GM12878 (cell line): Measurements from ENCODE around the gene IL17F. TPM values are rescaled to one million over a fixed set of nuclear protein-coding genes. Genes with fewer than 3 reads are reported as not detected.

Source experiments
- ATAC-seq: fragments of 200-7000 bp; cut with Tn5 transposase; 3 replicates; pipeline ENCODE4 v1.9.1; 2020; ENCODE audit warnings: mild to moderate bottlenecking, moderate library complexity
- BruUV-seq: library from RNA; stranded (reverse); fragments of 400-500 nt; replicated peaks from 2 replicates; lab custom pipeline; 2021; lab: Mats Ljungman, UMichigan
- CTCF ChIA-PET: fragments of 300-600 bp; sonication (Branson Sonifier 250); formaldehyde crosslinking; extraction: SDS; loops from one replicate; lab custom pipeline; 2021; ENCODE audit warnings: inconsistent platforms; lab: Yijun Ruan, JAX
- POLR2A ChIA-PET: fragments of 350-600 bp; formaldehyde crosslinking; extraction: SDS; loops from one replicate; lab custom pipeline; 2021; ENCODE audit warnings: inconsistent platforms; lab: Charles Lee
- RAD21 ChIA-PET: fragments of 300-600 bp; sonication (Branson Sonifier 250); formaldehyde crosslinking; loops from one replicate; lab custom pipeline; 2023; ENCODE audit warnings: antibody characterized with exemption; ENCODE audit not compliant: unreplicated experiment; lab: Charles Lee
- SMC1A ChIA-PET: fragments of 300-600 bp; sonication (Branson Sonifier 250); formaldehyde crosslinking; loops from one replicate; lab custom pipeline; 2023; ENCODE audit not compliant: unreplicated experiment, uncharacterized antibody; lab: Charles Lee
- DNase-seq: peaks from one replicate; pipeline ENCODE4 v3.0.0-alpha.2; 2011; ENCODE audit warnings: low read depth, low spot score
- FAIRE-seq: peaks from 3 replicates; lab custom pipeline; 2011; peaks lifted over from hg19 to GRCh38; lab: Jason Lieb, UNC
- H2AFZ ChIP-seq: 2 replicates; pipeline ENCODE4 v1.6.0; 2011; ENCODE audit warnings: low read depth, low read length, control low read depth; ENCODE audit not compliant: control insufficient read depth
- H3K27ac ChIP-seq: 2 replicates; pipeline ENCODE4 v1.5.1; 2011; ENCODE audit warnings: control low read depth; ENCODE audit not compliant: control insufficient read depth, insufficient read depth
- H3K27me3 ChIP-seq, 2 experiments: replicated peaks in 1 of 2; 2 replicates each; pipeline versions ENCODE4 v1.6.0 to v1.6.1; 2011; ENCODE audit warnings: low read length in 1 of 2; ENCODE audit not compliant: control insufficient read depth in 2 of 2, insufficient read depth in 2 of 2
- H3K36me3 ChIP-seq, 2 experiments: 2 replicates each; pipeline ENCODE4 v1.5.1; 2011; ENCODE audit warnings: low read length in 1 of 2; ENCODE audit not compliant: control insufficient read depth in 2 of 2, insufficient read depth in 2 of 2
- H3K4me1 ChIP-seq: 2 replicates; pipeline ENCODE4 v1.6.1; 2011; ENCODE audit warnings: mild to moderate bottlenecking, low read length, moderate library complexity, mixed read lengths; ENCODE audit not compliant: control insufficient read depth, insufficient read depth
- H3K4me2 ChIP-seq: 2 replicates; pipeline ENCODE4 v1.6.0; 2011; ENCODE audit warnings: control low read depth; ENCODE audit not compliant: control insufficient read depth, insufficient read depth
- H3K4me3 ChIP-seq: fragments of 200-600 bp; sonication (generic); 2 replicates; pipeline ENCODE4 v1.5.1; 2016
- H3K79me2 ChIP-seq: 2 replicates; pipeline ENCODE4 v1.6.0; 2011; ENCODE audit warnings: low read length; ENCODE audit not compliant: control insufficient read depth, insufficient read depth
- H3K9ac ChIP-seq: 2 replicates; pipeline ENCODE4 v1.8.0; 2011; ENCODE audit warnings: low read length, control low read depth, mixed read lengths; ENCODE audit not compliant: control insufficient read depth, insufficient read depth
- H3K9me3 ChIP-seq: replicated peaks from 3 replicates; pipeline ENCODE4 v1.5.1; 2011; ENCODE audit warnings: mild to moderate bottlenecking, low read length; ENCODE audit not compliant: control insufficient read depth, insufficient read depth
- H4K20me1 ChIP-seq: 2 replicates; pipeline ENCODE4 v1.6.0; 2011; ENCODE audit not compliant: control insufficient read depth, insufficient read depth
- BACH1 ChIP-seq: fragments of 450-650 bp; IDR thresholded peaks from 2 replicates; pipeline ENCODE4 v1.6.1; 2017; ENCODE audit warnings: mild to moderate bottlenecking, borderline replicate concordance
- FOXM1 ChIP-seq: IDR thresholded peaks from 2 replicates; pipeline ENCODE4 v1.6.1; 2012; ENCODE audit warnings: low read depth, mild to moderate bottlenecking, inconsistent platforms, low read length, moderate library complexity
- HCFC1 ChIP-seq: fragments of 150-350 bp; IDR thresholded peaks from 2 replicates; pipeline ENCODE4 v1.6.1; 2014; ENCODE audit warnings: low read length
- IRF4 ChIP-seq: IDR thresholded peaks from 2 replicates; pipeline ENCODE4 v1.6.1; 2011; ENCODE audit warnings: low read depth, low read length
- JUND ChIP-seq: IDR thresholded peaks from 2 replicates; pipeline ENCODE4 v1.6.1; 2012; ENCODE audit warnings: low read depth, mild to moderate bottlenecking, low read length, improper control_type of control experiment, moderate library complexity
- MTA3 ChIP-seq: IDR thresholded peaks from 2 replicates; pipeline ENCODE4 v1.6.1; 2012; ENCODE audit warnings: low read length, inconsistent platforms, borderline replicate concordance
- NFYA ChIP-seq: IDR thresholded peaks from 2 replicates; pipeline ENCODE4 v1.6.1; 2011; ENCODE audit warnings: low read depth, mild to moderate bottlenecking, low read length, improper control_type of control experiment, borderline replicate concordance
- PAX5 ChIP-seq: IDR thresholded peaks from 2 replicates; pipeline ENCODE4 v1.6.1; 2011; ENCODE audit warnings: low read depth, low read length, borderline replicate concordance
- POLR2A ChIP-seq: IDR thresholded peaks from 2 replicates; pipeline ENCODE4 v1.6.1; 2011; ENCODE audit warnings: low read depth, mild to moderate bottlenecking, low read length
- SP1 ChIP-seq: IDR thresholded peaks from one replicate; pipeline ENCODE4 v1.6.1; 2011; ENCODE audit warnings: low read depth, low read length
- SREBF2 ChIP-seq: IDR thresholded peaks from 2 replicates; pipeline ENCODE4 v1.6.1; 2012; ENCODE audit warnings: mild to moderate bottlenecking, low read length
- TBL1XR1 ChIP-seq: IDR thresholded peaks from 2 replicates; pipeline ENCODE4 v1.6.1; 2012; ENCODE audit warnings: low read depth, low read length, improper control_type of control experiment
- YBX1 ChIP-seq: fragments of 450-650 bp; IDR thresholded peaks from 2 replicates; pipeline ENCODE4 v1.6.1; 2016; ENCODE audit warnings: antibody characterized with exemption
- YY1 ChIP-seq: IDR thresholded peaks from 2 replicates; pipeline ENCODE4 v1.6.1; 2011; ENCODE audit warnings: low read depth, mild to moderate bottlenecking, low read length
- ZNF384 ChIP-seq: IDR thresholded peaks from 2 replicates; pipeline ENCODE4 v1.6.1; 2012; ENCODE audit warnings: low read depth, mild to moderate bottlenecking, low read length, improper control_type of control experiment, borderline replicate concordance
- ZNF622 ChIP-seq: fragments of 450-650 bp; IDR thresholded peaks from 2 replicates; pipeline ENCODE4 v1.6.1; 2017; ENCODE audit warnings: mild to moderate bottlenecking, inconsistent platforms
- WGBS: methylation state at CpG from one replicate; pipeline ENCODE4 v1.1.6; 2016; ENCODE audit warnings: low lambda C conversion rate; ENCODE audit not compliant: insufficient replicate concordance, insufficient coverage; ENCODE audit errors: missing lambda C conversion rate; 5-methylcytosine and 5-hydroxymethylcytosine counted together
- in situ Hi-C: fragments of 300-500 bp; cut with MboI; formaldehyde crosslinking; loops from 9 replicates; pipeline ENCODE4 v1.14.3; 2018; ENCODE audit warnings: mixed read lengths
- intact Hi-C: fragments of 100-400 bp; cut with micrococcal nuclease; formaldehyde crosslinking; loops from one replicate; pipeline ENCODE4 v1.14.2; 2022; ENCODE audit not compliant: unreplicated experiment
- polyA plus RNA-seq, 11 experiments: library from polyadenylated mRNA; depleted of rRNA in 4 of 11; unstranded in 6 of 11; stranded (reverse) in 5 of 11; fragments of >200 nt; fragmentation: Nextera tagmentation in 4 of 11; fragmentation: Illumina TruSeq in 1 of 11; extraction: Ambion mirVana in 4 of 11; extraction: Trizol in 1 of 11; gene quantifications; 1 replicate in 1 of 11; 2 replicates in 10 of 11; pipeline versions ENCODE4 v1.2.1 to v1.2.3, GENCODE V29; 2011 to 2016; ENCODE audit warnings: inconsistent platforms in 2 of 11, missing spikeins in 2 of 11, low read depth in 1 of 11
- total RNA-seq, 4 experiments: library from RNA; depleted of rRNA in 3 of 4; stranded (reverse); fragments of >200 nt in 3 of 4; fragmentation: Illumina TruSeq in 1 of 4; extraction: Trizol in 1 of 4; gene quantifications; 2 replicates each; pipeline versions ENCODE4 v1.2.1 to v1.2.3, GENCODE V29; 2013 to 2021
- TF ChIP-seq, protein P1 (sequence below): fragments of 450-650 bp; IDR thresholded peaks from 2 replicates; pipeline ENCODE4 v1.6.1; 2017; ENCODE audit warnings: mild to moderate bottlenecking, moderate library complexity
- TF ChIP-seq, protein P2 (sequence below): IDR thresholded peaks from 2 replicates; pipeline ENCODE4 v1.6.1; 2011; ENCODE audit warnings: borderline replicate concordance, low read depth, mild to moderate bottlenecking, moderate library complexity, mixed read lengths, low read length; ENCODE audit not compliant: insufficient read depth; ENCODE audit errors: extremely low read length
- TF ChIP-seq, protein P3 (sequence below): IDR thresholded peaks from 2 replicates; pipeline ENCODE4 v1.6.1; 2012; ENCODE audit warnings: low read depth, low read length, improper control_type of control experiment

The IL17F gene
- total and polyA plus RNA-seq, 10 of the 15 experiments (the other 5 are each of a cell fraction or from before 2014, with no cell fraction given) = 0.20 TPM; not detected in 9

DNA sequence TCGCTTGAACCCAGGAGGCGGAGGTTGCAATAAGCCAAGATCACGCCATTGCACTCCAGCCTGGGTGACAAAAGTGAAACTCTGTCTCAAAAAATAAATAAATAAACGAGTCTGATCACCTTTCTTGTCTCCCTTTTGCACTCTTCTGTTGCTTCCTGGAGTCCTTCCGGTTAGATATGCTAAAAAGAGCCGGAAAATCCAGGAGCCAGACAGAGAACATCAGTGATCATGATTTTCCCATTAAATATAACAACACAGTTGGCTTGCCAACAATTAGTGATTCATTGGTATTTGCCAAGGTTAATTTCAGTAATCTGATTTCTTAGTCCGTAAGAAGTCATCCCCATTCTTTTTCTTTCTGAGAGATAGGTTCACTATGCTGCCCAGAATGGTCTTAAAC lies 43.9 kb upstream of the IL17F start:
- RAD21 ChIA-PET = interaction anchor here (0.9 to 9.0 kb wide), 7 partner anchors 18 to 298 kb away, joined by 3 to 224 read pairs (median 24); partner anchors contain the start of gene PAQR8
- no peaks in the 10 kb centered on the region for H3K36me3 ChIP-seq
- no peak overlapping the region for H2AFZ ChIP-seq
- H3K4me3 ChIP-seq = no peak overlapping the region
- no peak overlapping the region for H3K9ac ChIP-seq
- WGBS = 86% methylated on average over 7 of the region's 7 CpGs
- FAIRE-seq (no peak), DNase-seq (no peak)
- no peak overlapping the region for H3K4me2 ChIP-seq
- no peaks in the 10 kb centered on the region for H3K27me3 ChIP-seq
- SMC1A ChIA-PET = interaction anchor here (1.0 to 12.1 kb wide), 7 partner anchors 15 to 129 kb away, joined by 3 to 358 read pairs (median 38); partner anchors contain the start of gene PAQR8
- H3K79me2 ChIP-seq = peaks cover 14% of the 10 kb centered on the region
- no peak overlapping the region for H3K27ac ChIP-seq
- intact Hi-C loops = loop anchor here (10.0 kb wide), 2 partner anchors 307 to 707 kb away; partner anchors contain the start of gene GSTA4
- CTCF ChIA-PET = interaction anchor here (1.0 to 14.5 kb wide), 6 partner anchors 18 to 137 kb away, joined by 4 to 441 read pairs (median 40); partner anchors contain the start of gene PAQR8
- TF ChIP-seq YBX1 = no peak
- TF ChIP-seq ZNF384 = no peak
- TF ChIP-seq SP1 = no peak
- no peak for TF ChIP-seq FOXM1
- TF ChIP-seq, protein P1, sequence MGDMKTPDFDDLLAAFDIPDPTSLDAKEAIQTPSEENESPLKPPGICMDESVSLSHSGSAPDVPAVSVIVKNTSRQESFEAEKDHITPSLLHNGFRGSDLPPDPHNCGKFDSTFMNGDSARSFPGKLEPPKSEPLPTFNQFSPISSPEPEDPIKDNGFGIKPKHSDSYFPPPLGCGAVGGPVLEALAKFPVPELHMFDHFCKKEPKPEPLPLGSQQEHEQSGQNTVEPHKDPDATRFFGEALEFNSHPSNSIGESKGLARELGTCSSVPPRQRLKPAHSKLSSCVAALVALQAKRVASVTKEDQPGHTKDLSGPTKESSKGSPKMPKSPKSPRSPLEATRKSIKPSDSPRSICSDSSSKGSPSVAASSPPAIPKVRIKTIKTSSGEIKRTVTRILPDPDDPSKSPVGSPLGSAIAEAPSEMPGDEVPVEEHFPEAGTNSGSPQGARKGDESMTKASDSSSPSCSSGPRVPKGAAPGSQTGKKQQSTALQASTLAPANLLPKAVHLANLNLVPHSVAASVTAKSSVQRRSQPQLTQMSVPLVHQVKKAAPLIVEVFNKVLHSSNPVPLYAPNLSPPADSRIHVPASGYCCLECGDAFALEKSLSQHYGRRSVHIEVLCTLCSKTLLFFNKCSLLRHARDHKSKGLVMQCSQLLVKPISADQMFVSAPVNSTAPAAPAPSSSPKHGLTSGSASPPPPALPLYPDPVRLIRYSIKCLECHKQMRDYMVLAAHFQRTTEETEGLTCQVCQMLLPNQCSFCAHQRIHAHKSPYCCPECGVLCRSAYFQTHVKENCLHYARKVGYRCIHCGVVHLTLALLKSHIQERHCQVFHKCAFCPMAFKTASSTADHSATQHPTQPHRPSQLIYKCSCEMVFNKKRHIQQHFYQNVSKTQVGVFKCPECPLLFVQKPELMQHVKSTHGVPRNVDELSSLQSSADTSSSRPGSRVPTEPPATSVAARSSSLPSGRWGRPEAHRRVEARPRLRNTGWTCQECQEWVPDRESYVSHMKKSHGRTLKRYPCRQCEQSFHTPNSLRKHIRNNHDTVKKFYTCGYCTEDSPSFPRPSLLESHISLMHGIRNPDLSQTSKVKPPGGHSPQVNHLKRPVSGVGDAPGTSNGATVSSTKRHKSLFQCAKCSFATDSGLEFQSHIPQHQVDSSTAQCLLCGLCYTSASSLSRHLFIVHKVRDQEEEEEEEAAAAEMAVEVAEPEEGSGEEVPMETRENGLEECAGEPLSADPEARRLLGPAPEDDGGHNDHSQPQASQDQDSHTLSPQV = no peak
- no peak for TF ChIP-seq POLR2A
- TF ChIP-seq, protein P2, sequence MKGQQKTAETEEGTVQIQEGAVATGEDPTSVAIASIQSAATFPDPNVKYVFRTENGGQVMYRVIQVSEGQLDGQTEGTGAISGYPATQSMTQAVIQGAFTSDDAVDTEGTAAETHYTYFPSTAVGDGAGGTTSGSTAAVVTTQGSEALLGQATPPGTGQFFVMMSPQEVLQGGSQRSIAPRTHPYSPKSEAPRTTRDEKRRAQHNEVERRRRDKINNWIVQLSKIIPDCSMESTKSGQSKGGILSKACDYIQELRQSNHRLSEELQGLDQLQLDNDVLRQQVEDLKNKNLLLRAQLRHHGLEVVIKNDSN = no peak
- TF ChIP-seq JUND = no peak
- no peak for TF ChIP-seq PAX5
- TF ChIP-seq YY1 = no peak
- no peak for TF ChIP-seq HCFC1
- no peak for TF ChIP-seq ZNF622
- TF ChIP-seq TBL1XR1 = no peak
- TF ChIP-seq IRF4 = no peak
- no peak for TF ChIP-seq BACH1
- no peak for TF ChIP-seq SREBF2
- no peak for TF ChIP-seq MTA3
- TF ChIP-seq, protein P3, sequence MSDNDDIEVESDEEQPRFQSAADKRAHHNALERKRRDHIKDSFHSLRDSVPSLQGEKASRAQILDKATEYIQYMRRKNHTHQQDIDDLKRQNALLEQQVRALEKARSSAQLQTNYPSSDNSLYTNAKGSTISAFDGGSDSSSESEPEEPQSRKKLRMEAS = no peak
- no peak for TF ChIP-seq NFYA
- TF ChIP-seq, all 136 proteins: peak for 0
- in situ Hi-C loops = loop anchor here (10.0 kb wide), 1 partner anchor 287 kb away; the partner anchor contains the start of gene TRAM2
- ATAC-seq = no peak
- POLR2A ChIA-PET = interaction anchor here (1.1 to 2.5 kb wide), 4 partner anchors 19 to 112 kb away, joined by 3 to 15 read pairs (median 6); partner anchors contain the start of gene PAQR8
- peaks cover 16% of the 10 kb centered on the region for H3K4me1 ChIP-seq
- no TSS peak for BruUV-seq
- H3K9me3 ChIP-seq = no peaks in the 10 kb centered on the region
- no peaks in the 10 kb centered on the region for H4K20me1 ChIP-seq
